ENCODE measurements around the gene HTT. TPM values are rescaled to one million over a fixed set of nuclear protein-coding genes. Genes with fewer than 3 reads are reported as not detected.

HTT gene
- total and polyA plus RNA-seq, 9 of the 15 experiments (the other 6 are each of a cell fraction or from before 2014, with no cell fraction given): 0.66 to 31.6 (median 14.7) TPM

DNA sequence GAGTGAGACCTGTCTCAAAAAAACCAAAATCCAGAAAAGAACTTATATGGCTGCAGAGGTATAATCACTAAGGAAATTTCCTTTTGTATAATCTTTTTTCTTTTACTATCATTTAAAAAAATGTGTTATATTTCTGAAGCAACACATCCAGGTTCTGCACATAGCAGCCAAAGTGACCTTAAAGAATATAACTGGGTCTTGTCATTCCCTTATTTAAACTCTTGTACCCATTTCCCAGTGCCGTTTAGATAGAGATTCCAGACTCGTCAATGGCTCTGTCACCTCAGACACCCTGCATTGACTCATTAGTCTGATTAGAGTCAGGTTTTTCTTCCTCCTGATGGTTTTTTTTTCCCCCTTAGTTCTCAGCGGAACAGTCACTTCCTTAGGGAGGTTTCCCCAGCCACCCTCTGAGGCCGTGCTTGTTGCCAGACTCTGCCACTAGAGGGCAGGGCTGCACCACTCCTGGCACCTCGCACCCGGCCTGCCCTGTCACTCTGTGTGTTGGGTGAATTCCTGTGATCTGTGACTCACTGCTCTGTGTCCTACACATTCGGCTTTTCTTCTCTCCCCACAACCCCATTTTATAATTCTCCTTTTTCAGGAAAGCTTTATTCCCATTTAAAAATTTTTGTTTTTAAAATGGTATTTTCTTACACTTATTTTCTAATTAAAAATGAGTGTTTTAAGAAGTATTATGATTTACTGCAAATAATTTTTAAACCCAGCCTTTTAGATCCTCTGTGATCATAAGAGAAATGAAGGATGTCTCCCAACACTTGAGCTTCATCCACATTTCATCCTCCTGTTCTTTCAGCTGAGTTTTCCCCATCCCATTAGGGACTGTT lies 32.1 kb downstream of the HTT start (continued):
- TF ChIP-seq, protein P1, sequence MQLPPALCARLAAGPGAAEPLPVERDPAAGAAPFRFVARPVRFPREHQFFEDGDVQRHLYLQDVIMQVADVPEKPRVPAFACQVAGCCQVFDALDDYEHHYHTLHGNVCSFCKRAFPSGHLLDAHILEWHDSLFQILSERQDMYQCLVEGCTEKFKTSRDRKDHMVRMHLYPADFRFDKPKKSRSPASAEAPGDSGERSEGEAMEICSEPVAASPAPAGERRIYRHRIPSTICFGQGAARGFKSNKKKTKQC (CRISPR knock-in tag; IDR thresholded peaks at IDR 0.05): no peak
- TF ChIP-seq PHF21A (IDR thresholded peaks at IDR 0.05; ENCODE audit: borderline replicate concordance, low read depth): no peak
- TF ChIP-seq, protein P2, sequence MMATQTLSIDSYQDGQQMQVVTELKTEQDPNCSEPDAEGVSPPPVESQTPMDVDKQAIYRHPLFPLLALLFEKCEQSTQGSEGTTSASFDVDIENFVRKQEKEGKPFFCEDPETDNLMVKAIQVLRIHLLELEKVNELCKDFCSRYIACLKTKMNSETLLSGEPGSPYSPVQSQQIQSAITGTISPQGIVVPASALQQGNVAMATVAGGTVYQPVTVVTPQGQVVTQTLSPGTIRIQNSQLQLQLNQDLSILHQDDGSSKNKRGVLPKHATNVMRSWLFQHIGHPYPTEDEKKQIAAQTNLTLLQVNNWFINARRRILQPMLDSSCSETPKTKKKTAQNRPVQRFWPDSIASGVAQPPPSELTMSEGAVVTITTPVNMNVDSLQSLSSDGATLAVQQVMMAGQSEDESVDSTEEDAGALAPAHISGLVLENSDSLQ (IDR thresholded peaks at IDR 0.05): peak; percentile 92
- peak in 1 of 2 experiments; percentile 84; a peak in 1 of 4 replicates for TF ChIP-seq SRF (CRISPR knock-in tag; IDR thresholded peaks at IDR 0.05)
- no peak for TF ChIP-seq STAT5B (CRISPR knock-in tag; IDR thresholded peaks at IDR 0.05)
- TF ChIP-seq, protein P3, sequence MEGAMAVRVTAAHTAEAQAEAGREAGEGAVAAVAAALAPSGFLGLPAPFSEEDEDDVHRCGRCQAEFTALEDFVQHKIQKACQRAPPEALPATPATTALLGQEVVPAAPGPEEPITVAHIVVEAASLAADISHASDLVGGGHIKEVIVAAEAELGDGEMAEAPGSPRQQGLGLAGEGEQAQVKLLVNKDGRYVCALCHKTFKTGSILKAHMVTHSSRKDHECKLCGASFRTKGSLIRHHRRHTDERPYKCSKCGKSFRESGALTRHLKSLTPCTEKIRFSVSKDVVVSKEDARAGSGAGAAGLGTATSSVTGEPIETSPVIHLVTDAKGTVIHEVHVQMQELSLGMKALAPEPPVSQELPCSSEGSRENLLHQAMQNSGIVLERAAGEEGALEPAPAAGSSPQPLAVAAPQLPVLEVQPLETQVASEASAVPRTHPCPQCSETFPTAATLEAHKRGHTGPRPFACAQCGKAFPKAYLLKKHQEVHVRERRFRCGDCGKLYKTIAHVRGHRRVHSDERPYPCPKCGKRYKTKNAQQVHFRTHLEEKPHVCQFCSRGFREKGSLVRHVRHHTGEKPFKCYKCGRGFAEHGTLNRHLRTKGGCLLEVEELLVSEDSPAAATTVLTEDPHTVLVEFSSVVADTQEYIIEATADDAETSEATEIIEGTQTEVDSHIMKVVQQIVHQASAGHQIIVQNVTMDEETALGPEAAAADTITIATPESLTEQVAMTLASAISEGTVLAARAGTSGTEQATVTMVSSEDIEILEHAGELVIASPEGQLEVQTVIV (CRISPR knock-in tag; IDR thresholded peaks at IDR 0.05; ENCODE audit: borderline replicate concordance): no peak
- no peak for TF ChIP-seq HNRNPL (IDR thresholded peaks at IDR 0.05; ENCODE audit: low read depth, low read length)
- TF ChIP-seq, protein P4, sequence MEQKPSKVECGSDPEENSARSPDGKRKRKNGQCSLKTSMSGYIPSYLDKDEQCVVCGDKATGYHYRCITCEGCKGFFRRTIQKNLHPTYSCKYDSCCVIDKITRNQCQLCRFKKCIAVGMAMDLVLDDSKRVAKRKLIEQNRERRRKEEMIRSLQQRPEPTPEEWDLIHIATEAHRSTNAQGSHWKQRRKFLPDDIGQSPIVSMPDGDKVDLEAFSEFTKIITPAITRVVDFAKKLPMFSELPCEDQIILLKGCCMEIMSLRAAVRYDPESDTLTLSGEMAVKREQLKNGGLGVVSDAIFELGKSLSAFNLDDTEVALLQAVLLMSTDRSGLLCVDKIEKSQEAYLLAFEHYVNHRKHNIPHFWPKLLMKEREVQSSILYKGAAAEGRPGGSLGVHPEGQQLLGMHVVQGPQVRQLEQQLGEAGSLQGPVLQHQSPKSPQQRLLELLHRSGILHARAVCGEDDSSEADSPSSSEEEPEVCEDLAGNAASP (IDR thresholded peaks at IDR 0.05): no peak
- TF ChIP-seq, protein P5, sequence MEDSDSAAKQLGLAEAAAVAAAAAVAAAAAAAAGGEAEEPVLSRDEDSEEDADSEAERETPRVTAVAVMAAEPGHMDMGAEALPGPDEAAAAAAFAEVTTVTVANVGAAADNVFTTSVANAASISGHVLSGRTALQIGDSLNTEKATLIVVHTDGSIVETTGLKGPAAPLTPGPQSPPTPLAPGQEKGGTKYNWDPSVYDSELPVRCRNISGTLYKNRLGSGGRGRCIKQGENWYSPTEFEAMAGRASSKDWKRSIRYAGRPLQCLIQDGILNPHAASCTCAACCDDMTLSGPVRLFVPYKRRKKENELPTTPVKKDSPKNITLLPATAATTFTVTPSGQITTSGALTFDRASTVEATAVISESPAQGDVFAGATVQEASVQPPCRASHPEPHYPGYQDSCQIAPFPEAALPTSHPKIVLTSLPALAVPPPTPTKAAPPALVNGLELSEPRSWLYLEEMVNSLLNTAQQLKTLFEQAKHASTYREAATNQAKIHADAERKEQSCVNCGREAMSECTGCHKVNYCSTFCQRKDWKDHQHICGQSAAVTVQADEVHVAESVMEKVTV (CRISPR knock-in tag; IDR thresholded peaks at IDR 0.05): peak; percentile 87
- no peak for TF ChIP-seq GTF2E2 (tag; IDR thresholded peaks at IDR 0.05)
